Glomerular endothelial cell (primary cell): ENCODE data around the gene LMOD1. TPM values are rescaled to one million over a fixed set of nuclear protein-coding genes. Genes with fewer than 3 reads are reported as not detected.
"Not testable (repeated sequence)": the region's sequence is repeated elsewhere in the genome, so short reads cannot be mapped to it uniquely, and the experiment has no call there.

ENCODE experiments used
- DNase-seq: peaks from one replicate; pipeline ENCODE4 v3.0.0-alpha.2; 2011; ENCODE audit warnings: low read depth, low spot score; ENCODE audit errors: extremely low read depth
- total RNA-seq: library from RNA; depleted of rRNA; stranded (reverse); fragments of >200 nt; gene quantifications from 2 replicates; pipeline ENCODE4 v1.2.3, GENCODE V29; 2015

The LMOD1 gene
- total RNA-seq, 1 donor from 2014 or later = 0.93 TPM

DNA sequence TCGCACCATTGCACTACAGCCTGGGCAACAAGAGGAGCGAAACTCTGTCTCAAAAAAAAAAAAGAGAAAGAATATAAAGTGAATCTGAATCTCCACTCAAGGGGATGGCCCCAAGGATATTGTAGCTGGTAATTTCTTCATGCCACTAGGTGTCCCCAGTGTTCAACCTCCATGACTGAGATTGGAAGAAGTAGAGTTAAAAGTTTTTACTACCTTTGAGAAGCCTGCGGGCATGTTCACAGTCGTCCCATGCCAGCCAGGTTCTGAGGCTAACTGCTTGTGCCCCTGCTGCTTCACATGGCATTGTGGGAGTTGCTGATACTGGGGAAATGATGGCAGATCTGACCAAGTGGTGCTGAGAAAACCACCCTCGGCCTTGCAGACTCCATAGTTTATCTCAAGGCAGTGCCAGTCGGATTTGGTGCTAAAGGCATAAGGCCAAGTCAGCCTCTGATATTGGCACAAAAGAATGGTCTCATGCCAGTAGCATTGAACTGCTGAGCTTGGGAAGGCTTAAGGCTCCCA, 68.4 kb downstream of the LMOD1 start:
- DNase-seq = no peak

DNA sequence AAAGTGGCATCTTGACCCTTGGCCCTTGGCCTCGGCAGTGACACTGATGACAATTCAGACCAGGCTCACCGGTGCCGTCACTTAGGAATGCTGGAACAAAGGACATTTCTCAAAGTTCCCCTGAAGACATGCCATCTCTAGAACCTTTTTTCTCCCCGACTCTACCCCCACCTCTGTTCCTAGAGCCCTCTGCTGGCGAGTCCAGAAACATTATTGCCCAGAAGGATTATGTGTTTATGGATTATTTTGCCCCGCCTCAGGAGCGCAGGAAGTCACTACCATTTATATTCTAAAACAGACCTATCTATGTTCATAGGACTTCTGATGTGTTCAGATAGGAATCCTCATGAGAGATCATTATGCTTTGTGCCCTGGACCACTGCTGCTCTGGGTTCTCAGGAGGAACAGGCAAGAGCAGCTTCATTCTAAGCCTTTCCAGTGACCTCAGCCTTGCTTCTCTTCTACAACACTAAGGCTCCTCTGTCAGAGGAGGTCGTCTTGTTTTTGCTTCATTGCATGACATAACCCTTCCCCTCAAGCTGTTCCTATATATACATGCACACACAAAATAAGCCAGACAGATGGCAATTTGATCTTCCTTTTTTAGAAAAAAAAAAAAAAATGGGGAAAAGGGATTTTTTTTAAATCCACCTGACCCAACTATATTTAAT, 70.1 kb downstream of the LMOD1 start:
- DNase-seq = no peak

DNA sequence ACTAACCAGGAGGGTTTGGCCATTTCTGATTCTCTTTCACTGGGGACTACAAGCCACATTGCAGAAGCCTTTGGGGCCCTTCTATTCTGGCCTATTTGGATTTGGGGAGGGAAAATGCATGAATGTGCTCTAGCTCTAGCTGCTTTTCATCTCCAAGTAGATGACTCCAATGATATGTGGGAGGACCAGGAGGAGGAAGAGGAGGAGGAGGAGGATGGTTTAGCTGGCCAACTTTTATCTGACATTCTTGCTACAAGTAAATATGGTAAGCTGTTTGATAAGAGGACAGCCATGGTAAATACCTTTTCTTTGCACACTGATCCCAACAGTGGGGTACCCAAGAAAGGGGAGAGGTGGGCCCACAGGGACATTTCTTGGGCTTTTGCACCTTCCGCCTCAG, 71.7 kb downstream of the LMOD1 start:
- no peak for DNase-seq

DNA sequence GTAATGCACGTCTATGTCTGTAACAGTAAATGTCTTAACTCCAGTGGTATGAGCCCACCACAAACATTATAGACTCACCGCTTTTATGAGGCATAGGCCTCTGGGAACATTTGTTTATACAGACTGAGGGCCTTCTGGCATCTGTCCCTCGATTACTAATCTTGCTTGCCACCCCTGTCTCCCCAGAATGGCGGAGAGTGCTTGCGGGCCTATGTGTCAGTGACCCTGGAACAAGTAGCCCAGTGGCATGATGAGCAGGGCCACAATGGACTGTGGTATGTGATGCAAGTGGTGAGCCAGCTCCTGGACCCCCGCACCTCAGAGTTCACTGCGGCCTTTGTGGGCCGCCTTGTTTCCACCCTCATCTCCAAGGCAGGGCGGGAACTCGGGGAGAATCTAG, 76.0 kb downstream of the LMOD1 start:
- no peak for DNase-seq

DNA sequence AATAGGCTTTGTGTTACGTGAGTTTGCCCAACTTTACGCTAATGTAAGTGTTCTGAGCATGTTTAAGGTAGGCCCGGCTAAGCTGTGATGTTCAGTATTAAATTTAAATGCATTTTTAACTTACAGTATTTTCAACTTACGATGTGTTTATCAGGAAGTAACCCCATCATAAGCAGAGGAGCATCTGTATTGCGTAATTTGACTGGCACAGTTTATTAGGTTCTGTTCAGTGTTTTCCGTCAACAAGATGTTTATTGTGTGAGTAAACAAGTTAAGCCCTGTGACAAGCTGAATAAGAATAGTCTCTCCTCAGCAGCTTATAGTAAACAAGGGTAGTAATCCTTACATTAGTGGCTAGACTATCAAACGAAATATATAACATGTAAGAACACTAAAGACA, 84.9 kb downstream of the LMOD1 start:
- no peak for DNase-seq

DNA sequence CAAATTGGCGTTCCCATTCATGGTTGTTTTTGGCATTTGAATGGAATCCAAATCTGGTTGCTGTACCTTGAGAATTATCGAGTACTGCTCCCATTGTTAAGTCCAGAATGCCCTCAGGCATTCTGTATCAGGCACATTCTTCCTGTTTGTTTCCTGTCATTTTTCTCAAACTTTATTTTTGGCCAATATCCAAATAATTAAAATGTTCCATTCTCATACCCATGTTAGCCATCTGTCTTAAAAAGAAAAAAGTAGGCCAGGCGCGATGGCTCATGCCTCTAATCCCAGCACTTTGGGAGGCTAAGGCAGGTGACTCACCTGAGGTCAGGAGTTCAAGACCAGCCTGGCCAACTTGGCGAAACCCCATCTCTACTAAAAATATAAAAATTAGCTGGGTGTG, 86.9 kb downstream of the LMOD1 start:
- DNase-seq = peak; percentile 67

DNA sequence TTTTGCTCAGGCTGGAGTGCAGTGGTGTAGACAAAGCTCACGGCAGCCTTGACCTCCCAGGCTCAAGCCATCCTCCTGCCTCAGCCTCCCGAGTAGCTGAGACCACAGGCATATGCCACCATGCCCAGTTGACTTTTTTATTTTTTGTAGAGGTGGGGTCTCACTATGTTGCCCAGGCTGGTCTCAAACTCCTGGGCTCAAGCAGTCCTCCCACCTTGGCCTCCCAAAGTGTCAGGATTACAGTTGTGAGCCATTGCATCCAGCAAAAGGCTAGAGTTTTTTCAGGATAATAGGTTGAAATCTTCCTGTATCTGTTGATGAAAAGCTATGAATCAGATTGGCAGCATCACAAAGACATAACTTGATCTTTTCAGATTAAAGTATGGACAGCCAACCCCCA, 89.6 kb downstream of the LMOD1 start:
- DNase-seq = not testable (repeated sequence)

DNA sequence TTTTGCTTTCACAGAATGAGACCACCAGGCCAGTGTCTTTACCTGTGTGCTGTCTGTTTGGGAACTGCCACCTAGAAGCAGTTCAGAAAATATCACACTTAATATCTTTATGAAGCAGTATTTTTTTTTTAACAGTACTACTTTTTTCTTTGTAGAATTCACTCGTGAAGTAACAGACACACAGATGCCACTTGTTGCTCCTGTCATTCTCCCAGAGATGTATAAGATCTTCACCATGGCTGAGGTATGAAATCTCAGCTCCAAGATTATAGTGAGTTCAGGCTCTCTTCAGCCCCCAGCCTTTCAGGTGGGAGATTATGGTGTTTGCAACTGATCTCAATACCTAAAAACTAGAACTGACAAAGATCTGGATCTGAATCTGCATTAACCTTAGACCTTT, 94.4 kb downstream of the LMOD1 start:
- no peak for DNase-seq

DNA sequence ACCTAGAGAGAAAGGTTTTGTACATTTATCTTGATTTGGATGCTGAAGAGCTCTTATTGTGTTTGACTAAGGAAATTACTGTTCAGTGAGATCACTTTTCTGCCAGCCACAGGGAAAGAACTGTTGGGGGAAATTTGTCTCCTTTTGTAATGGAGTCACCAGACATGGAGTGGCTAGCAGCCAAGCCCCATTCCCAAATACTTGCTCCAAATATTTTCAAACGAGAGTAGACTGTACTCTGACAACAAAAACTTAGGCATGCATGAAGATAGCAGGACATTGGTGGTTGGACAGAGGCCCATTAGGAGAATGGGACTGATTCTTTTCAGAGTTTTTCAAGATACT, 96.3 kb downstream of the LMOD1 start:
- peak; percentile 80 for DNase-seq

DNA sequence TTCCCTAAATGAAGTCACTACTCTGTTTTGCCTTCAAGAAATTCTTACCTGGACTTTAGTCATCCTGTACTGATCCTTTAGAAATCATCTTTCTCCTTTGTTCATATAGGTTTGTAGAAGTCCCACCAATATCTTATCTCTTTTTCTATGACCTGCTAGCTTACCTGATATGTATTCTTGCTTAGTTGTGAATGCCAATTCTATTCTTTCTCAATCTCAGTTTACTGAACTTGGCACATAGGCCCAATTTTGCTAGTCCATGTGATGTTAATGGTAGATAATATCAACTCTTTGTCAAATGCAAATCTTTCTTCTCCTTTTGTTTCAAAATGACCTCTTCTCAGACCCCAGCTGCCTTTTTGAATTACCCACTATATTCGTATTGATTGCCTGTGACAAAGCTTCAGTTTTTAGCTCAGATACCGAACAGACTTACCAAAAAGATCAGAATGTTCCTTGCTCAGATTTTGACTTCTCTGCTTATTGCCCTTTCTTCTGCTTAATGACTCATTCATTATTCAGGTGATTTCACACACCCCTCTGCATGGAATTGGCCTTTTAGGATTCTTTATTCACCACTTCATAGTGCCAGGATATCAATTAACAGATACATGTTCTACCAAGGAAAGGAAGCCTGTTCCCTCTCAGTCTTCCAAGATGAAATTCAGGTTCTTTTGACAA, 96.8 kb downstream of the LMOD1 start:
- no peak for DNase-seq

DNA sequence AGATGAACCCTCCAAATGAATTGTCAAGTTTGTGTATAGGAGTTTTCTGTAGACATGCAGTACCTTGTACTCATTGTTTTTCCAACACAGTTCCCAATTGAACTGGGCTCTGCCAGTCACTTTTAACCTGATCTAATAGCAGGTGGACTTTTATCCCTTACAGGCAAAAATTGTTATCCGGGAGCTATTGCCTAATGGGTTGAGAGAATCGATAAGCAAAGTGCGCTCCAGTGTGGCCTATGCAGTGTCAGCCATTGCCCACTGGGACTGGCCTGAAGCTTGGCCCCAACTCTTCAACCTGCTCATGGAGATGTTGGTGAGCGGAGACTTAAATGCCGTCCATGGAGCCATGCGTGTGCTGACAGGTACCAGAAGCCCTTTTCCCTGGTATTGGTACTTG, 98.1 kb downstream of the LMOD1 start:
- DNase-seq = no peak

DNA sequence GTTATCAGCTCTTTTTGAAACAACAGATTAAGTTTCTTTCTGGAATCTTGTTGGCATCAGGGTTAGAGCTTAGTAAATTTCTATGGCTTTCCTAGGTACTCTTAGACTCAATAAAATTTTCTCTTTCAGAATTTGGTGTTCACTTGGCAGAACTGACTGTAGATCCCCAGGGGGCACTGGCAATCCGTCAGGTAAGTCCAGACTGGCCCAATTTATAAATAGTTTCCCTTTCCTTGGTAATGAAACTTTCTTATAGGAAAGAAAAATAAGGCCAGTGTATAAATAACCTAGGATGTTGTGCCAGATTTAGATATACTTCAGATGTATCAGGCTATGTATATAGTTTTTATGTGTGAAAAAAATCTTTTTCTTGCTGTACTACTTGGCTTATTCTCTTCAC, 99.2 kb downstream of the LMOD1 start:
- DNase-seq = no peak

Other genes with a start within 250 kb of the LMOD1 start
- gene IPO9, start 117.4 kb downstream of the LMOD1 start, total RNA-seq = 28.2 and 37.3 TPM in 2 replicates
- gene SHISA4, start 57.6 kb downstream of the LMOD1 start, total RNA-seq = 23.6 and 35.2 TPM in 2 replicates
- 47.8 and 48.4 TPM in 2 replicates for gene TIMM17A, start 9.0 kb upstream of the LMOD1 start, total RNA-seq
- gene RNPEP, start 36.1 kb upstream of the LMOD1 start, total RNA-seq = 76.3 and 77.6 TPM in 2 replicates
- 0.58 and 1.4 TPM in 2 replicates for gene ELF3, start 64.0 kb upstream of the LMOD1 start, total RNA-seq
- gene GPR37L1, start 176.4 kb upstream of the LMOD1 start, total RNA-seq = 0.06 TPM in 1 of 2 replicates, not detected in the other
- gene ARL8A, start 198.2 kb upstream of the LMOD1 start, total RNA-seq = 60.0 and 68.8 TPM in 2 replicates
- 1.2 TPM in 1 of 2 replicates, not detected in the other for gene PTPN7, start 214.1 kb upstream of the LMOD1 start, total RNA-seq
- gene LGR6, start 247.3 kb upstream of the LMOD1 start, total RNA-seq = not detected in 2 replicates